Endothelial cell of umbilical vein (primary cell): ENCODE measurements around the gene AKAP6.

Source experiments
- MAX ChIP-seq: IDR thresholded peaks from 2 replicates; pipeline ENCODE4 v1.6.1; 2011; ENCODE audit not compliant: insufficient read depth, insufficient read length
- MYC ChIP-seq: IDR thresholded peaks from one replicate; pipeline ENCODE4 v1.6.1; 2011; ENCODE audit warnings: mild to moderate bottlenecking, low read depth, low read length
- POLR2A ChIP-seq: IDR thresholded peaks from 2 replicates; pipeline ENCODE4 v1.6.1; 2012; ENCODE audit warnings: low read depth, mild to moderate bottlenecking, control low read depth, low read length
- TF ChIP-seq, protein P1 (sequence below), 2 donors: IDR thresholded peaks; 1 replicate in 1 of 2; 2 replicates in 1 of 2; pipeline ENCODE4 v1.5.1; 2011; ENCODE audit warnings: low read length in 2 of 2, mild to moderate bottlenecking in 2 of 2, moderate library complexity in 2 of 2, control low read depth in 1 of 2, inconsistent platforms in 1 of 2, low read depth in 1 of 2; ENCODE audit not compliant: insufficient read depth in 1 of 2; ENCODE audit errors: extremely low read depth in 1 of 2

DNA sequence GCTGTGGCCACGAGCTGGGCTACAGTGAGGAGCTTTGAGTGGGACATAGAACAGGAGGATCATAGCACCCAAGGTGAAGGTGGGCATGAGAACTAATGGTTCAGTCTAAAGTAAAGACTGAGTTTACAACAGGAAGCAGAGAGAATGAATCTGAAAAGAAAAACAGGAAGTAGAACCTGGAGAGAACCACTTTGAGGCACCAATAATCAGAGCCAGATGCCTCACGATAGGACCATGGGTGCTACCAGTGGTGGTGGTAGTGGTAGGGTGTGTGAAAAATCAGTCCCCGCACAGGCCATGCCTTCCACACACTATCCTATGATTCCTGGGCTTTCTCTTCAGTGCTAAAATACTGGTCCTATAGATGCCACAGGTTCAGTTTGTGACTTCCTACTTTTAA lies 293.6 kb downstream of the AKAP6 start:
- TF ChIP-seq, protein P1, sequence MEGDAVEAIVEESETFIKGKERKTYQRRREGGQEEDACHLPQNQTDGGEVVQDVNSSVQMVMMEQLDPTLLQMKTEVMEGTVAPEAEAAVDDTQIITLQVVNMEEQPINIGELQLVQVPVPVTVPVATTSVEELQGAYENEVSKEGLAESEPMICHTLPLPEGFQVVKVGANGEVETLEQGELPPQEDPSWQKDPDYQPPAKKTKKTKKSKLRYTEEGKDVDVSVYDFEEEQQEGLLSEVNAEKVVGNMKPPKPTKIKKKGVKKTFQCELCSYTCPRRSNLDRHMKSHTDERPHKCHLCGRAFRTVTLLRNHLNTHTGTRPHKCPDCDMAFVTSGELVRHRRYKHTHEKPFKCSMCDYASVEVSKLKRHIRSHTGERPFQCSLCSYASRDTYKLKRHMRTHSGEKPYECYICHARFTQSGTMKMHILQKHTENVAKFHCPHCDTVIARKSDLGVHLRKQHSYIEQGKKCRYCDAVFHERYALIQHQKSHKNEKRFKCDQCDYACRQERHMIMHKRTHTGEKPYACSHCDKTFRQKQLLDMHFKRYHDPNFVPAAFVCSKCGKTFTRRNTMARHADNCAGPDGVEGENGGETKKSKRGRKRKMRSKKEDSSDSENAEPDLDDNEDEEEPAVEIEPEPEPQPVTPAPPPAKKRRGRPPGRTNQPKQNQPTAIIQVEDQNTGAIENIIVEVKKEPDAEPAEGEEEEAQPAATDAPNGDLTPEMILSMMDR (IDR thresholded peaks at IDR 0.05; ENCODE audit: extremely low read depth in 1 of 2, insufficient read depth in 1 of 2, low read depth in 1 of 2, low read length in 2 of 2), result no peak
- no peak for TF ChIP-seq POLR2A
- TF ChIP-seq MAX, result no peak
- no peak for TF ChIP-seq MYC
